K562 (cell line): ENCODE measurements around the gene HDAC2. TPM values are rescaled to one million over a fixed set of nuclear protein-coding genes. Genes with fewer than 3 reads are reported as not detected.
A peak's percentile ranks its signal among the peaks of the same experiment; 100 is the strongest.

Source experiments
- ARID4B ChIP-seq: sonication (generic); formaldehyde crosslinking; IDR thresholded peaks from 2 replicates; pipeline ENCODE4 v1.8.0; 2022; ENCODE audit warnings: mild to moderate bottlenecking, missing genetic modification reagents
- ATF2 ChIP-seq: sonication (generic); formaldehyde crosslinking; IDR thresholded peaks from 2 replicates; pipeline ENCODE4 v1.8.1; 2022; ENCODE audit warnings: missing genetic modification reagents
- DIDO1 ChIP-seq: fragments of 450-650 bp; IDR thresholded peaks from 2 replicates; pipeline ENCODE4 v1.6.1; 2016; ENCODE audit warnings: low read depth, missing biosample characterization, missing genetic modification characterization
- L3MBTL2 ChIP-seq: fragments of 450-650 bp; IDR thresholded peaks from 2 replicates; pipeline ENCODE4 v1.6.1; 2016; ENCODE audit warnings: mild to moderate bottlenecking, moderate library complexity
- RBM39 ChIP-seq: fragments of 200-400 bp; formaldehyde crosslinking; optimal IDR thresholded peaks from 2 replicates; pipeline ENCODE3; 2018; ENCODE audit warnings: low read depth, low read length
- SMC3 ChIP-seq: conservative IDR thresholded peaks from 2 replicates; pipeline ENCODE4 v1.6.1; 2011; ENCODE audit warnings: low read depth, low read length, improper control_type of control experiment; ENCODE audit not compliant: insufficient read depth
- TFE3 ChIP-seq: fragments of 450-650 bp; formaldehyde crosslinking; IDR thresholded peaks from 2 replicates; pipeline ENCODE4 v1.4.0; 2020; ENCODE audit warnings: mild to moderate bottlenecking, mixed read lengths
- ZBTB40 ChIP-seq, 2 experiments: fragments of 450-650 bp in 1 of 2; sonication (generic) in 1 of 2; formaldehyde crosslinking in 1 of 2; IDR thresholded peaks; 2 replicates each; pipeline versions ENCODE4 v1.7.1 to v1.9.0; 2016 to 2022; ENCODE audit warnings: inconsistent platforms in 1 of 2, mild to moderate bottlenecking in 1 of 2, missing genetic modification reagents in 1 of 2
- polyA plus RNA-seq, 8 experiments: library from polyadenylated mRNA; depleted of rRNA in 4 of 8; stranded (reverse) in 5 of 8; unstranded in 3 of 8; fragments of >200 nt; fragmentation: Nextera tagmentation in 2 of 8; fragmentation: Illumina TruSeq in 1 of 8; extraction: Ambion mirVana in 2 of 8; extraction: Trizol in 1 of 8; gene quantifications; 2 replicates each; pipeline versions ENCODE4 v1.2.1 to v1.2.3, GENCODE V29; 2011 to 2014; ENCODE audit warnings: inconsistent platforms in 1 of 8, missing spikeins in 1 of 8
- total RNA-seq, 7 experiments: library from RNA; depleted of rRNA in 6 of 7; stranded (reverse); fragments of >200 nt in 6 of 7; fragmentation: Illumina TruSeq in 2 of 7; extraction: Trizol in 2 of 7; gene quantifications; 2 replicates each; pipeline versions ENCODE4 v1.2.1 to v1.2.3, GENCODE V29; 2011 to 2021; ENCODE audit warnings: low replicate concordance in 1 of 7

The HDAC2 gene
- total and polyA plus RNA-seq, 9 of the 15 experiments (the other 6 are each of a cell fraction or from before 2014, with no cell fraction given), result 67.0 to 277 (median 151) TPM

GRCh38 chr6:113970805-113971676 lies at the start of gene HDAC2 (continued):
- TF ChIP-seq ARID4B (CRISPR knock-in tag), result peak; percentile 53; the same call in 1 of the 2 replicates
- TF ChIP-seq L3MBTL2, result peak; percentile 100
- TF ChIP-seq RBM39, result no peak
- no peak for TF ChIP-seq SMC3
- TF ChIP-seq DIDO1 (tag), result peak; percentile 49; the same call in 1 of the 2 replicates
- TF ChIP-seq ZBTB40 (IDR thresholded peaks at IDR 0.05), result 0 out of 2 replicates have a peak, but pooled peaks have one; percentile 48
- TF ChIP-seq ZBTB40 (CRISPR knock-in tag; IDR thresholded peaks at IDR 0.05), result 0 out of 2 replicates have a peak, but pooled peaks have one; percentile 51
- no peak for TF ChIP-seq ATF2
- peak; percentile 29; the same call in 1 of the 2 replicates for TF ChIP-seq TFE3 (CRISPR knock-in tag)
